ENCODE data around the gene CAVIN2. TPM values are rescaled to one million over a fixed set of nuclear protein-coding genes. Genes with fewer than 3 reads are reported as not detected.
"Not testable (repeated sequence)": the region's sequence is repeated elsewhere in the genome, so short reads cannot be mapped to it uniquely, and the experiment has no call there.

CAVIN2 gene
- total RNA-seq, 1 donor from 2014 or later = 119 TPM

DNA sequence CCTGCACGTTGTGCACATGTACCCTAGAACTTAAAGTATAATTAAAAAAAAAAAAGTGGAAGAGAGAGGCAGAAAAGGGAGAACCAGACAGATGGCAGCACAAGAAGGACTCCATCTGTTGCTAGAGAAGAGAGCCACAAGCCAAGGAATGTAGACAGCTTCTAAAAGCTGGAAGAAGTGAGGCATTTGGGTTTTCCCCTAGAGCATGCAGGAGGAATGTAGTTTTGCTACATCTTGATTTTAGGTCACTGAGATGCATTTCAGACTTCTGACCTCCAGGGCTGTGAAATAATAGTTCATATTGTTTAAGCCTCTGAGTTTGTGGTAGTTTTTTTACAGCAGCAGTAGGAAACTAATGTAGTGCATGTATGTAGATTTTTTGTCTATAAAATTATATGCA, 46.0 kb downstream of the CAVIN2 start:
- no peak for DNase-seq (ENCODE audit: low read depth, low spot score)

DNA sequence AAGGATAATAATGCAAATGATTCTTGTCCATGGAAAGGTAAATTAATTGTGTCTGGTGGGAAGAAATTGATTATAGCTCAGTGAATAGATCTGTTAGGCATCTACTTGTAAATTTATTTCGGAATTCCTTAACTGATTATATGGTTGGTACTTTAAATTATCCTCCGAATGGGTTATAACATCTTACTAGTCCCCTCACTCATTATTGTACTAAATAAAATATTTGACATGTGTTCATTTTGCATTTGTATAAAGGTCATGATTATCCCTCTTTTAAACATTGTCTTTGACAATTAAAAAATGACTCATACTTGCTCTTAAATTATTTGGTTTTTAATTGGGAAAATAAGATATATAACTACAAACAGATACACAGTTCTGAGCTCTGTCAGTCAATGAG, 47.4 kb downstream of the CAVIN2 start:
- DNase-seq (ENCODE audit: low read depth, low spot score) = no peak

DNA sequence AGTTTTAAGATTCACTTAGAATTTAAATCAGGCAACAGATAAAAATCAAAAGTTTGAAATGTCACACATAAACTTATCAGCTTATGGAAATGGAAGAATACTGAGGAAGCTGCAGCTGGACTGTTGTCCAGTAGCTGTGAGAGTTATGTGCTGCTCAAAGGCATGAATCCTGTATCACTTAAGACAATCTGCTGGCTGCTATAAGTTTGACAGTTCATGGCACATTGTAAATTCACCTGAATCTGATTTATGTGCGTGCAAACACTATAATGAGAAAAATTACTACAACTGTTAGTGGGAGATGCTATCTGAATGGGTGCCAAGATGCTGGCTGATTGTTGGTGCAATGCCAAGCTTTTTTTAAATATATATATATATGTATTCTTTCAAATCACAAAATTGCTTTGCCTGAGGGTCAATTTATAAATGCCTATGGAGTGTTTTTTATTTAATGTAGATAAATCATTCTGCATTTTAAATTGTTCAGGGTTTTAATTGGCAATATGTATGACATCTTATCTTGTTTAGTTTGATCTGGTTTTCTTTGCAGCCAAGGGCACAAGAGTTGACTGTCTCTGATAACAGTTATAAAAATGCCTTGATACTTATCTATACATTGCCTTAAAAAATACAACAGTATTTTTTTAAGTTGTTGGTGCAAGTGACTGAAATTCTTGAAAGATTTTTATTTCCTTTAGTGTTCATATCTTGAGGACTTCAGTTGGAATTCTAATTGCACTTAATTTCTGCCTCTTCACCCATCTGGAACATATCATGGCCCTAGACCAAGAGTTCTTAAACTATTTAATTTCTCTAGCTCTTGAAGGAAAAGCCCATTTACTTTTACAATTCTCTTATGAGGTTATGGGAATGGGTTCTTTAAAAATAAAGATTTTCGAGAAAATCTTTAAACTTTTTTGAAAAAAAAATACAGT, 48.7 kb downstream of the CAVIN2 start:
- no peak for DNase-seq (ENCODE audit: low read depth, low spot score)

DNA sequence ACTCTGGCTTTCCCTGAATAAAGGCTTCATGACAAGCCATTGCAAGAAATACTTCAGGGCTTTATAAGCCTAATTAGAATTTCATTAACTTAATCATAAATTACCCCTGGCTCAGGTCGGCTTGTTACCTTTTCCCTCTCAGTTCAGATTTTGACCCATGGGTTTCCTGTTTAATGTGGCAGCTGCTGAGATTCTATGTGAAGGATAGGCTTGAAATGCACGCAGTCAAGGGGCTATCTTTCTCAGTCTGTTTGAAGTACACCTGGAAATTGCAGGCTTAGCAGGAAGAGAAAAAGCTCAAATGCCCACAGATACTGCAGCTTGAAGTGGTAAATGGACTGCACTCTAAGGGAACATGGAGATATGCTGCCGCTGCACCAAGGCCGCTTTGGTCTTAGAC, 49.4 kb downstream of the CAVIN2 start:
- no peak for DNase-seq (ENCODE audit: low read depth, low spot score)

DNA sequence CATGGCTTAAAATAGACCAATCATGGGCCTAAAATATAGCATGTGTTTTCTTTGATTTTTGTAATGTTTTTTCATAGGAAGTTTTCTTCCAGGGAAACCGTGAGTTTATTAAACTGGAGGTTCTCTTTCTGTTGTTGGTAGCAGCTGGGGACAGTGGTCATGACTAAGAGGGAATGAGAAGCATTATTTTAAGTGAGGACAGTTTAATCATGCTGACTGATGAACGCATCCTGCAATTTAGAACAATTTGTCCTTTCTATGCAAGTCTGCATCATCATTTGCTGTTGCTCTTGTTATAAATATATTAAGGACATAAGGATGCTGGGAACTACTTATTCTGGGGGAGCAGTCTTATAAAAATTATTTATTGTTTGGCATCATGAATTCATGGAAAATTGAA, 51.2 kb downstream of the CAVIN2 start:
- no peak for DNase-seq (ENCODE audit: low read depth, low spot score)

DNA sequence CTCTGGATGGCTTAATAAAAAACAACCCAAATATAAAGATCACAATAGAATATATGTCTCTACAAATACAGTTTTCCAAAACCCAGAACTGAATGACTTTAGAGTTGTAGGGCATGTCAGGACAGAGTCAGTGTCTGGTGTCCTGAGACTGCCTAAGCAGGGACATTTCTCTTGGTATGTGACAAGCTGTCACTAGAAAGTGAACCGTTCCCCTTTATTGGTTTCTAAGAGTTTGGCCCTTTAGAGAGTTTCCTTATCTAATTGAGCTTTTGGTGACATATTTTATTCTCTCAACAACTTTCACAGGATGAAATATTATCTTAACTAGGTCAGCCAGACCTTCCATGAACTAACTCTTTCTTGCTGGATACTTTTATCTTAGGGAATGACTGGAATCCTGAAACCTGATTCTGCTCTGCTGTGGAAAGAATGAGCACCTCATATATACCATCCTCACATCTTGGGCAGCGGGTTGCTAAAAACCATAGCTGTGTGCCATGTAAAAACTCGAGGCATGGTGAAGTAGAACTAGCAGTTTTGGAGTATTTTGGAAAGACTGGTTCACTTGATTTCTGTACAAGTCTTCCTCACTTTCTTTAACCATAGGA, 54.8 kb downstream of the CAVIN2 start:
- DNase-seq (ENCODE audit: low read depth, low spot score) = no peak

DNA sequence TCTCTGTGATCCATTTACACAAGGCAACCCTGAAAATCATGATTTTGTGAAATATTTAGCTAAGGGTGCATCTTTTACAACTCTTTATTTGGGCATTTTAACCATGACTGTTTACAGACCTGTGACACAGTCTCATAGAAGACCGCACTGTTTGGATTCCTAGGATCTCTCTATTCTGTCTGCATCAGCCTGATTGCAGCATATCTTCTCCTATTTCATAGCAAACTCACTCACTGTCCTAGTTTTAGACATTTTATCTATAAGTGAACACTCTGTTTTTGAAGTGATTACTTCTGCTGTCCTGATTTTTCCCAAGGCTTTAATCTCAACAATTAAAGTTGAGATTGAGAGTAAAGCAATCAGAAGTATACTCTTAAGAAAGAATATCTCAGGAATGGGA, 56.2 kb downstream of the CAVIN2 start:
- no peak for DNase-seq (ENCODE audit: low read depth, low spot score)

DNA sequence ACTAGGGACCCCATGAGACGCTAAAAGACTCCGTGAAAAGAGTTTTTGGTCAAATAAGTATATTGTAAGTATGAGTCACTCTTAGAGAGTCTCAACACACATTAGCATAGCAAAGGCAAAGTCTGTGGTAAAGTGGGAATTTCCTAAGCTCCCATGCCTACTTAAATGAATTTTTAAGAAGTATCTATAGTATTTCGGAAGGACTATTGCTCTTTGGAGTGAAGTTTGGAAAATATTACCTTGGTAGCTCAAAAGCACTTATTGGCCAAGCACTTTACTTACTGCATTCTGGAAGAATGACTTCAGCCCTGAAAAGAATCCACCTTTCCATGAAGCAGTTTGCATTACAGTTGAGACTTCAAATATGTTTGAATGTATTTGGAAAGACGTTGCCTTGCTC, 57.1 kb downstream of the CAVIN2 start:
- DNase-seq (ENCODE audit: low read depth, low spot score) = no peak

DNA sequence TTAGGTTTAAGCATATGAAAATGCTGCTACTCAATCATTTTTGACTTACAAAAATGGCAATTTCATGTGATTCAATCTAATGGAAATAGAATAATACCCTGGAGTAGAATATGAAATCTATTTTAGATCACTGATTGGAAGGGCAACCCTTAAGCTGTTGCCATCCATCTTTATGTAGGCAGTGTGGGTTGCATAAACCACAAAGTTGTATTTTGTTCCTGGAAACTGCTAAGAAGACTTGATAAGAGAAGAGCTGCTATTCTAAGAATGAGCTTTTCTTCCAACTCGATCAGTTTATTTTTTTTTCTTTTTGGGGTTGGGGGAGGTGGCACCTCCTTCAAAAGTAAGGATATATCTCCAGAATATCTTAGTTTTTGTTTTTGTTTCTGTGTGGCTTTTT, 60.2 kb downstream of the CAVIN2 start:
- no peak for DNase-seq (ENCODE audit: low read depth, low spot score)

DNA sequence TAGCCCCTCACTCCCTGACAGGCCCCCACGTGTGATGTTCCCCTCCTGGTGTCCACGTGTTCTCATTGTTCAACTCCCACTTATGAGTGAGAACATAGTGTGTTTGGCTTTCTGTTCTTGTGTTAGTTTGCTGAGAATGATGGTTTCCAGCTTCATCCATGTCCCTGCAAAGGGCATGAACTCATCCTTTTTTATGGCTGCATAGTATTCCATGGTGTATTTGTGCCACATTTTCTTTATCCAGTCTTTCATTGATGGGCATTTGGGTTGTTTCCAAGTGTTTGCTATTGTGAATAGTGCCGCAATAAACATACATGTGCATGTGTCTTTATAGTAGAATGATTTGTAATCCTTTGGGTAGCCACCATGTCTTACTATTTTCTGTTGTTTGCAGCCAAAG, 61.2 kb downstream of the CAVIN2 start:
- not testable (repeated sequence) for DNase-seq (ENCODE audit: low read depth, low spot score)

Other genes starting within 250 kb of the CAVIN2 start
- 40.8 and 42.5 TPM in 2 replicates for gene NABP1, start 169.0 kb downstream of the CAVIN2 start, total RNA-seq